Hepatocyte (in vitro differentiated cells): ENCODE results near the gene ZNF235.

Source experiments
- CTCF ChIP-seq: fragments of 200-600 bp; sonication (generic); IDR thresholded peaks from 2 replicates; pipeline ENCODE4 v1.5.1; 2016; ENCODE audit warnings: antibody characterized with exemption, mild to moderate bottlenecking; ENCODE audit not compliant: poor library complexity
- EZH2 ChIP-seq: fragments of 200-600 bp; sonication (generic); IDR thresholded peaks from 2 replicates; pipeline ENCODE4 v1.6.1; 2016; ENCODE audit warnings: antibody characterized with exemption, mild to moderate bottlenecking, borderline replicate concordance
- EZH2phosphoT487 ChIP-seq: fragments of 200-600 bp; sonication (generic); IDR thresholded peaks from one replicate; pipeline ENCODE4 v1.6.1; 2018; ENCODE audit warnings: antibody characterized with exemption, mild to moderate bottlenecking, low read depth, moderate library complexity; ENCODE audit not compliant: unreplicated experiment, severe bottlenecking

DNA sequence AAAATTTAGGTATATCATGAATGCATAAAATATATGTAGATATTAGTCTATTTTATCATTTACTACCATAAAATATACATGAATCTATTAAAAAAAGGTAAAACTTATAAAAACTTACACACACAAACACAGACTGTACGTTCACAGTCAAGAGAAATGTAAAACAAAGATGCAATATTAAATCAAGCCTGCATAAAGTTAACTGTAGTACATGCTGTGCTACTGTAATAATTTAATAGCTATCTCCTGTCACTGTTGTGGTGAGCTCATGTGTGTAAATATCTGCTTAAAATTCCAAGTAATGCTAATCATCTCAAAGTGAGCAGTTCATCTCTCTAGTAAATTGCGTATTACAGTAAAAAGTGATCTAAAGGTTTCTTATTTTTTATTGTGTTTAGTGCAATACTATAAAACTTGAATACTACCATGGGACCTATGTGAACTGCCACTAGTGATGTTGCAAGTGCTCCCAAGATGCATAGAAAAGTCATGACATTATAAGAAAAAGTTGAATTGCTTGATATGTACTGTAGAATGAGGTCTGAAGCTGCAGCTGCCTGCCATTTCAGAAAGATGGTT lies 45.9 kb downstream of the ZNF235 start:
- TF ChIP-seq CTCF (no peak), EZH2 (no peak), EZH2phosphoT487 (no peak)
